Endothelial cell (in vitro differentiated cells): Measurements from ENCODE around the gene SAMD4A. TPM values are rescaled to one million over a fixed set of nuclear protein-coding genes. Genes with fewer than 3 reads are reported as not detected.
A peak's percentile ranks its signal among the peaks of the same experiment; 100 is the strongest.

Experiments
- DNase-seq: peaks from one replicate; pipeline ENCODE4 v3.0.0; 2021; ENCODE audit warnings: low spot score
- H3K27ac Mint-ChIP-seq: one replicate; pipeline ENCODE4 v1.8.0; 2021; ENCODE audit warnings: mixed read lengths, inconsistent platforms; ENCODE audit not compliant: unreplicated experiment
- H3K27me3 Mint-ChIP-seq: one replicate; pipeline ENCODE4 v1.8.0; 2021; ENCODE audit warnings: mild to moderate bottlenecking, moderate library complexity, mixed read lengths, inconsistent platforms; ENCODE audit not compliant: unreplicated experiment
- H3K36me3 Mint-ChIP-seq: one replicate; pipeline ENCODE4 v1.8.0; 2021; ENCODE audit warnings: mild to moderate bottlenecking, low read depth, mixed read lengths, inconsistent platforms; ENCODE audit not compliant: unreplicated experiment
- H3K4me1 Mint-ChIP-seq: one replicate; pipeline ENCODE4 v1.8.0; 2021; ENCODE audit warnings: mild to moderate bottlenecking, mixed read lengths, inconsistent platforms; ENCODE audit not compliant: unreplicated experiment
- H3K4me3 Mint-ChIP-seq: one replicate; pipeline ENCODE4 v1.8.0; 2021; ENCODE audit warnings: mild to moderate bottlenecking, mixed read lengths, inconsistent platforms; ENCODE audit not compliant: unreplicated experiment
- H3K9me3 Mint-ChIP-seq: one replicate; pipeline ENCODE4 v1.8.0; 2021; ENCODE audit warnings: mixed read lengths, inconsistent platforms; ENCODE audit not compliant: unreplicated experiment
- total RNA-seq: library from RNA; stranded (reverse); fragmentation: NEBNext Ultra II Directional; extraction: Animal tissue kit (Norgen Biotek cat#: 25700); gene quantifications from one replicate; pipeline ENCODE4 v1.2.1, GENCODE V29; 2021; ENCODE audit not compliant: unreplicated experiment
- TF ChIP-seq, protein P1 (sequence below): fragments of 200-600 bp; sonication (generic); IDR thresholded peaks from one replicate; pipeline ENCODE4 v1.5.0; 2021; ENCODE audit warnings: antibody characterized with exemption; ENCODE audit not compliant: unreplicated experiment

SAMD4A gene
- total RNA-seq, 1 donor from 2014 or later: 9.2 TPM

DNA sequence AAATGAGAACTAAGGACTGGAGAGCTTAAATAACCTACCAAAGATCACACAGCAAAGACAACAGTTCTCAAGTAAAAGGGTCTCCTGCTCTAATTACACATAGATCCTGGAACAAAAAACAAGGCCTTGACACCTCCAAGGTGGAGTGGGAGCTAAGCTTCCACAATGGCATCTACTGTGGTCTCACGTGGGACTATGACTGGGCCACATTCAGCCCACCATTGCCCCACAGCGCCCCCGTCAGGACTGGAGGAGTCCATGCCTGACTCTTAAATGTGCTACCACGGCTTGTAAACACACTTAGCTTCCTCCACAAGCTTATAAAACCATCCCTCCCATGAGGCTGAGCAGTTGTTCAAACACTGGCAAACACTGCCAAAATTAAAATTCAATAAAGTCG, 247.1 kb downstream of the SAMD4A start:
- no peaks in the 10 kb centered on the region for H3K27me3 Mint-ChIP-seq
- H3K27ac Mint-ChIP-seq: no peak overlapping the region
- H3K4me1 Mint-ChIP-seq: no peaks in the 10 kb centered on the region
- no peak for DNase-seq
- H3K4me3 Mint-ChIP-seq: no peak overlapping the region
- no peaks in the 10 kb centered on the region for H3K9me3 Mint-ChIP-seq
- no peaks in the 10 kb centered on the region for H3K36me3 Mint-ChIP-seq
- TF ChIP-seq, protein P1, sequence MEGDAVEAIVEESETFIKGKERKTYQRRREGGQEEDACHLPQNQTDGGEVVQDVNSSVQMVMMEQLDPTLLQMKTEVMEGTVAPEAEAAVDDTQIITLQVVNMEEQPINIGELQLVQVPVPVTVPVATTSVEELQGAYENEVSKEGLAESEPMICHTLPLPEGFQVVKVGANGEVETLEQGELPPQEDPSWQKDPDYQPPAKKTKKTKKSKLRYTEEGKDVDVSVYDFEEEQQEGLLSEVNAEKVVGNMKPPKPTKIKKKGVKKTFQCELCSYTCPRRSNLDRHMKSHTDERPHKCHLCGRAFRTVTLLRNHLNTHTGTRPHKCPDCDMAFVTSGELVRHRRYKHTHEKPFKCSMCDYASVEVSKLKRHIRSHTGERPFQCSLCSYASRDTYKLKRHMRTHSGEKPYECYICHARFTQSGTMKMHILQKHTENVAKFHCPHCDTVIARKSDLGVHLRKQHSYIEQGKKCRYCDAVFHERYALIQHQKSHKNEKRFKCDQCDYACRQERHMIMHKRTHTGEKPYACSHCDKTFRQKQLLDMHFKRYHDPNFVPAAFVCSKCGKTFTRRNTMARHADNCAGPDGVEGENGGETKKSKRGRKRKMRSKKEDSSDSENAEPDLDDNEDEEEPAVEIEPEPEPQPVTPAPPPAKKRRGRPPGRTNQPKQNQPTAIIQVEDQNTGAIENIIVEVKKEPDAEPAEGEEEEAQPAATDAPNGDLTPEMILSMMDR: peak; percentile 40

DNA sequence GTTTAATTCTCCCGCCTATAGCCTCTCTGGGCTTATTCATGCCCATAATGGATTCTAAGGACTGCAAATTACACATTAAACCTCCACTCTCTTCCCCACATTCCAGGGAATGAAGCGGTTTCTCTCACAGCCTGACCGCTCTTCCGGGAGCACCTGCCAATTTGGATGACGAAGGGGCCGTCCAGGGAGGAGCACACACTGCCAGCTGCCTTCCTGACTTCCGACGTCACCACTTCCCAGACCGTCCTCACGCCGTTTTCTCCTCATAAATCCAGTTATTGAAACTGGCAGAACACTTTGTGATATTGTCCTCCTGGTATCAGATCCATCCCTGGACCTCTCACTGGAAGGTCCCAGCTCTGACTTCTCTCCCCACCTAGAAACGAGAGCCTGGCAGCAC, 248.1 kb downstream of the SAMD4A start:
- H3K36me3 Mint-ChIP-seq: no peaks in the 10 kb centered on the region
- TF ChIP-seq, protein P1: no peak
- no peak for DNase-seq
- no peaks in the 10 kb centered on the region for H3K9me3 Mint-ChIP-seq
- no peak overlapping the region for H3K4me3 Mint-ChIP-seq
- no peaks in the 10 kb centered on the region for H3K4me1 Mint-ChIP-seq
- no peak overlapping the region for H3K27ac Mint-ChIP-seq
- no peaks in the 10 kb centered on the region for H3K27me3 Mint-ChIP-seq

DNA sequence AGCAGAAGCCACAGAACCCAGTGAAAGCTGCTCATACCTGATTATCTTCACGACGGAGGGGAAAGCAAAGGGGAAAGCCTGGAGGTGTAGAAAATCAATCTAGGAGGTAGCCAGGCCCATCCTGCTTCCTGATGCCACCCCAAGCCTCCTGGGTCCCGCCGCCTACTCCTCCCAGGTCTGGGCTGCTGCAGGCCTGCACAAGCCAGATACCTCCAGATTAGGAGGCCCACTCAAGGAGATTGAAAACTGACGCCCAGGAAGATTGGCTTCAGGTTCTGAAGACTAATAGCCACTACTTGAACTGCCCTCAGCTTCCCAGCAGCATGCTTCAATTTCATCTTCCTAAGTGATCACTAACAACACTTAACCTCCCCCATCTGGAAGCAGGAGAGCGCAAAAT, 248.6 kb downstream of the SAMD4A start:
- Mint-ChIP-seq H3K4me1 (no peaks in the 10 kb centered on the region), H3K9me3 (no peaks in the 10 kb centered on the region), H3K27me3 (no peaks in the 10 kb centered on the region), H3K36me3 (no peaks in the 10 kb centered on the region), H3K4me3 (no peak overlapping the region), H3K27ac (no peak overlapping the region)
- TF ChIP-seq, protein P1: no peak
- no peak for DNase-seq

DNA sequence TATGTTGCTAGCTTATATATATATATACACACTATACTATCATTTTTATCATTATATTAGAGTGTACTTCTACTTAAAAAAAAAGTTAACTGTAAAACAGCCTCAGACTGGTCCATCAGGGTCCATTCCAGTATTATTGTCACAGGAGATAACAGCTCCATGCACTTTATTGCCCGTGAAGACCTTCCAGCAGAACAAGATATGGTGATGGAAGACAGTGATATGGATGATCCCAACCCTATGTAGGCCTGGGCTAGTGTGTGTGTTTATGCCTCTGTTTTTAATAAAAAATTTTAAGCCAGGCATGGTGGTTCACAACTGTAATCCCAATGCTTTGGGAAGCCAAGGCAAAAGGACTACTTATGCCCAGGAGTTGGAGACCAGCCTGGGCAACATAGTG, 249.5 kb downstream of the SAMD4A start:
- no peak overlapping the region for H3K4me3 Mint-ChIP-seq
- no peaks in the 10 kb centered on the region for H3K27me3 Mint-ChIP-seq
- H3K36me3 Mint-ChIP-seq: no peaks in the 10 kb centered on the region
- H3K4me1 Mint-ChIP-seq: no peaks in the 10 kb centered on the region
- DNase-seq: no peak
- H3K9me3 Mint-ChIP-seq: no peaks in the 10 kb centered on the region
- TF ChIP-seq, protein P1: no peak
- H3K27ac Mint-ChIP-seq: no peak overlapping the region

DNA sequence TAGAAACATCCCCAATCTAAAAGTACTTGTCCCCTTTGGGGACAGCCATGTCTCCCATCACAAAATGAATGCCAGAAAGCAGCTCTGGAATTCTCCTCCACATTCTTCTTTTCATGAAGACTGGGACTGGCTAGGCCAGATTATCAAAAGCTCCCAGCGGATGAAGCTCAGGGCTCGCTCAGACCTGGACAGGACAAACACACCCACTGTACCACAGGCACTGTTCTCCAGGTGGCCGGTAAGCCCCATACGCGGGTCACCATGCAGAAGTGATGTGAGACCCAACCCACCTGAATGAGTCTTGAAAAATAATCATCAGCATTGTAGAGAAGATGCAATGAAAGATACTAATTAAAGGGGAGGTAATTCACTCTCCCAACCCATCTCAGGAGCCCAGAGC, 250.6 kb downstream of the SAMD4A start:
- no peak overlapping the region for H3K27ac Mint-ChIP-seq
- DNase-seq: no peak
- no peaks in the 10 kb centered on the region for H3K36me3 Mint-ChIP-seq
- no peaks in the 10 kb centered on the region for H3K9me3 Mint-ChIP-seq
- TF ChIP-seq, protein P1: no peak
- no peaks in the 10 kb centered on the region for H3K27me3 Mint-ChIP-seq
- H3K4me3 Mint-ChIP-seq: no peak overlapping the region
- H3K4me1 Mint-ChIP-seq: no peaks in the 10 kb centered on the region
